Measurements from ENCODE around the gene AFF1.

The AFF1 gene

DNA sequence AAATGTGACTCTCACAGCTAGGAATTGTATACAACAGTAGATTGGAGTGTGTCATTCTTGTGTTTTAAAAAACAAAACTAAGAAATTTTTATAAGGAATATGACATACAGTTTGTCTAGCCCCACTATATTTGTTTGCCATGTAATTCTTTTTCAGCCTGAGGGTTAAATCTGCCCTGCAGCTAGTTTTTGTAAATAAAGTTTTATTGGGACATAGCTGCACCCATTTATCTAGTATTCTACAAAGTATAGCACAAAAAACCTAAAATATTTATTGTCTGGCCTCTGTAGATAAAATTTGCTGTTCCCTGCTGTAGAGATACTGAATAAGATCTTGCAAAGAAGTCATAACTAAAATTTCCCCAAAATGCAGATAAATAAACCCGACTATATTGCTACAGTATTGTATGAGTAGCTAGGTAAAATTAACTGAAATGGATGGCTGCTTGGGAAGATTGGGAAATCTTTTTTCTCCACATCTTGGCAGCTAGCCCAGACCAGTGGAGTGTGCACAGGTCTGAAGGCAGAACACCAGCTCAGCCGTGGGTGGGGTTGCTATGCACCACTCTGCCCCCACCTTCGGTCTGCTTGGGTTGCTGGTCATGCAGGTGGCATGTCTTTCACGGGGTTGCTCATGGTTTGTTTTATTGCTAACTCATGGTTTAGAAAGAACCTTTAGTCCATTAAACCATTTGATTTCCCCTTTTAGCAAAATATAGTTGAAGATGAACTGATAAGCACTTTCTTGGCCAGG lies 157.8 kb downstream of the AFF1 start:
- no peak for DNase-seq

DNA sequence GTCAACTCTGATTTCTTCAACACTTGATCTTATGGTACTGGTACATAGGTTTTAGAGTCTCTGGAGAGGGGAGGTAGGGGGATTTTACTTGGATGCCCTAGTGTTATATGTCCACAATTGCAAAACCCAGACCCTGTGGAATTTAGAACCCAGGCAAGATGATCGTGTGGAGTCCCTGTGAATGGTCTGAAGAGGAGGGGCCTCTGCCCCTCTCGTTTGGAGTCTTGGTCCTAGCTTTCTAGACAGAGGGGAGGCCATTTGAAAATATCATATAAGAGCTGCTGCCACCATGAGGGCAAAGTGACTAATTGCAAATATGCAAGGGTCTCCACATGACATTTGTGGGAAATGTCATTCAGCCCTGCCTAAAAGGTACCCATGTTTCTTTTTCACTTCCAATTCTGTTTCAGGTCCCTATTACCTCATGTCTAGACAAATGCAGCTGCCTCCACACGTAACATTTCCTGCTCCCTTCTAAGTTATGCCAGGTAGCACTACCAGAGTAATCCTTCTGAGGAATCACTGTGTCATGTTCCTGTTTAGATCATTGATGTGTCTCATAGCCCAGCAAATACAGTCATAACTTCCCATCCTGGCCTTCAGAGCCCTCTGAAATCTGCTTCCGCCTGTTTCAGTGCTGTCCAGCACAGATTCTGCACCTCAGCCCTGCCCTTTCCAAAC lies 158.8 kb downstream of the AFF1 start:
- peak; percentile 69 for DNase-seq

DNA sequence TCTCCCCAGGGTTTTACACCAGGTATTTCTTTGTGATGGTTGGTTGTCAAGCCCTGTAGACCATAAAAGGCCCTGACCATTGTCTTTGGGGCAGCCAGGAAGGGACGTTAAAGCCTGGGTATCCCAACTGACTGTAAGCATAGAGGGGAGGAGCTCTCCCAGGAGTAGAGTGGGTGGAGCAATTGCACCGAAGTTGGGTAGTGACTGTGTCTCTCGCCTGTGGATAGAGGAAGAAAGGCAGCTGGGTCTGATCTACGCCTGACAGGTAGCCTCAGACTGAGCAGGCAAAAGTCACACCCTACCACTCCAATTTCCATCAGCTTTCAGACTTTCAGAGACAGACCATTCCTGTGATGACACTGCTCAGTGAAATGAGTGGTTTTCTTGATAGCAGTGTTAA lies 162.3 kb downstream of the AFF1 start:
- no peak for DNase-seq

DNA sequence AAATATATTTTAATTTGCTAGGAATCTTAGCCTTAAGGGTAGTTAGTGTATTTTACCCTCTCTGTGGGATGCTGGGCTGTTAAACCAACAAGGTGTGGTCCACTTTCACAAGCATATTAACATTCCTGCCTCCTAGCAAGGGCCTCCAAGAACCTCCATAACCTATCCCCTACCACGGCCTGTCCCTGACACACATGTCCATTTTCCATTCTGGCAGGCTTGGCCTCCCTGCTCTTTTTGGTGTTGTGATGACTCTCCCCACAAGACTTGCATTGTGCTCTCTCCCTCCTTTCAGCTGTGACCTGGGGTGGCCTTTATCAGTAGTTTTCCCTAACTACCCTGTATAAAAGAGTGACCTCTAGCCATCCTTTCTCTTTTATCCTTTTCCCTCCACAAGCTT lies 165.4 kb downstream of the AFF1 start:
- no peak for DNase-seq

DNA sequence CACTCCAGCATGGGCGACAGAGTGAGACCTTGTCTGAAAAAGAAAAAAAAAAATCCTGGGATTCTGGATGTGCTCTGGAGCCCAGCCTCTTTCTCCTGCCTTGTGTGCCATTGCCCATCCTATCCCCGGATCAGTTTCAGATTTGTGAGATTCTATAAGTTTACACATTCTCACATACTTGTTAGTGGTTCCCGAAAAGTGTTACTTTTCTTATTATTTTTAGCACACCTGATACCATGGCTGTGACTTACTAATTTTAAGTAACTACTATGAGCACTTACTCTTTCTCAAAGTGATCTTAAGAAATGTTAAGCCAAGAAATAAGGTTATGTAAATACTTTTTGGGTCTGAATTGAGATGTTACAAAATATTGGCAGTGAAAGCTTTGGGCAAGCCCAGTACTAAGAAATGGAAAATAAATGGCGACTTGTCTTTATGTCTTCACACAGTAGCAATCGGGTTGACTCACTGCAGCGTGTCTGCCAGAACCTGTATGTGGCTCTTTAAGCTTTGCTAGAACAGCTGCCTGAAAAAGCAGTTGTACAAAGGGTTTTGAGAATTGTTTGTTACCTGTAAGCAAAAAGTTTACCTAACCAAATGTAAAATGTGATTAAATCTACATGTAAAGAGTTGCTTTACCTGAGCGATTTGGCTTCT lies 166.9 kb downstream of the AFF1 start:
- no peak for DNase-seq

DNA sequence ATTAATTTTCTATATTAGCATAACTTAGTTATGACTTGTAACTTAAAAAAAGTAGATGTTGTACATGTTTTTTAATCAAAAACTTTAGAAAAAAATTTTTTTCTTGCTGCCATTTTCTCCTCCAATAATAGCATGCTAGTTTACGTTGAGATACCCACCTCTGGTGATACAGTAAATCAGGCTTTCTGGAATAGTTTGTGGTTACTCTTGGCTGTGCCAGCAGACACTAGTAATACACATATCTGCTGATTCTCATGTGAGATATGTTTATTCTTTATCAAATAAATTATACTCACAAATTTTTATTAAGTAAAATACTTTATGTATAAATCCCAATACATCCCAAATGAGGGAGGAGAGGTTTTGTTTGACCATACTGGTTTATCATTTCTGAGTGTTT lies 168.3 kb downstream of the AFF1 start:
- DNase-seq, result no peak

DNA sequence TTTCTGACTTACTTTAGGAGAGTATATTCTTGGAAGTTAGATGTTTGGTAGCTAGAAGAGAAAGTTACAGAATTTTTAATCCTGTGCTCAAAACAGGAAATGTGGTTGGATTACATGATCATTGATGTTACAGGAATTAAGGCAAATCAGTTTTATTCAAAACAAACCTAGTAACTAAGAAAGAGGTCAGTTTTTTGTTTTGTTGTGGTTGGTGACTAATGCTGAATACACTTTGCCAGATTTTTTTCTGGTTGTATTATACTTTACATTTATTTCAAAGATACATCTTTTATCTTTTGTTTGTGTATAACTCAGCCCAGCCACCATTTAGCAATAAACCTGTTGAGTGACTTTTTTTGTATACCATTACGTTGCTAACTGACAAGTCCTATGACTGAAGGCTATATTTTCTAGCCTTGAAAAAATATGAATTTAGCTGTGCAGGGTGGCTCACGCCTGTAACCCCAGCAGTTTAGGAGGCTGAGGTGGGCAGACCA lies 168.9 kb downstream of the AFF1 start:
- DNase-seq, result no peak

DNA sequence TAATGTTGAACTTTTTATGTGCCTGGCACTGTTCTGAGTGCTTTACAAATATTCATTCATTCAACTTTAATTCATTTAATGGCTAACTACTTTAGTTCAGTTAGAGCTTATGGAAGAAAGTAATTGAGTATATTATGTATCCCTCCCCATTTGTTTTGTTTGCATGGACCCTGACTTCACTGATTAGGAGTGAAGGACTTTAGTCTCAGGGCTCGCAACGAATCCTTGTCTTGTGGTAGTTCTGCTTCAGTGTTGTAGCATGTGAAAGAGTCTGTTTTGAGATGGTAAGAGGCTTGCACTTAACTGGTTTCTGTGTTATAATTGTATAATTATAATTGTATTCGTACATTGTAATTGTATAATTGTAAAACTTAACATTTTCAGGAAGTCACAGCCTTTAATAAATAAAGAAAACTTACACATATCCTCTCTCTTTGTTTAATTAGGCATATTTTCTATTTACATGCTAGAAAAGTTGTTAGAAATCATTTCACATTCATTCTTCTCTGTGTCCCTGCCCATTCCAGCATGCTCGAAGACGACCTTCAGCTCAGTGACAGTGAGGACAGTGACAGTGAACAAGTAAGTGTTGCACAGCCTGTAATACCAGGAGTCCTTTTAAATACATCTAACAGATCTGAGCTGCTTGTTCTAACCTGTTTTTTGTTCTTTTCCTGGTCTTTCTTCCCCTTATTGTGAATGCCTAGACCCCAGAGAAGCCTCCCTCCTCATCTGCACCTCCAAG lies 170.5 kb downstream of the AFF1 start:
- no peak for DNase-seq

DNA sequence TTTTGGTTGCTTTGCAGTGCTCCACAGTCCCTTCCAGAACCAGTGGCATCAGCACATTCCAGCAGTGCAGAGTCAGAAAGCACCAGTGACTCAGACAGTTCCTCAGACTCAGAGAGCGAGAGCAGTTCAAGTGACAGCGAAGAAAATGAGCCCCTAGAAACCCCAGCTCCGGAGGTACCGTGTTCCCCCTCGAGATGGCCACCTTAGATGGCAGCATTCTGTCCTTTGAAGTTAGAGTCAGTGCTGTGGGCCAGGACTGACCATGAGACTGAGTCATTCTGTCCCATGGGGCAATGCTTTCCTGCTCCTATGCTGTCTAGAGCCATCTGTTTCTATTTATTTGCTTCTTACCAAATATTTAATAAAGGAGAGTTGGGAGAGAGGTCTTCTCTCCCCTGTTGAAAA lies 173.3 kb downstream of the AFF1 start:
- peak; percentile 29 for DNase-seq

DNA sequence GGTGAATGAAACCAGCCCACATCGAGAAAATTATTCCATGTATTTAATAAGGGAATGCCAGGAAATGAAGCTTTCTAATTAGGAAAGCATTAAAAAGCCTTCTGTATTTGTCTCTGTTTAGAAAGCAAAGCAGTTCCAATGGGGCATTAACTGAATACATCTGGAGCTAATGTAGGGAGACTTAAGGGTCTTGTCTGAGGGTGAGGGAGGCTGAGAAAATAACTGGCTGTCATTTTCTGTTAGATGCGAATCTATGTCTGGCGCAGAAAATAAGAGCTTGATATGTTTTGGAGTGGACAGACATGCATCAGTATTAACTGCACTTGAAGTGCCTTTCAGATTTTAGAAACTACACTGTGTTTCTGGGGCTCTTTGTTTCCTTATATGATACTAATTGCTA lies 174.3 kb downstream of the AFF1 start:
- peak; percentile 64 for DNase-seq

DNA sequence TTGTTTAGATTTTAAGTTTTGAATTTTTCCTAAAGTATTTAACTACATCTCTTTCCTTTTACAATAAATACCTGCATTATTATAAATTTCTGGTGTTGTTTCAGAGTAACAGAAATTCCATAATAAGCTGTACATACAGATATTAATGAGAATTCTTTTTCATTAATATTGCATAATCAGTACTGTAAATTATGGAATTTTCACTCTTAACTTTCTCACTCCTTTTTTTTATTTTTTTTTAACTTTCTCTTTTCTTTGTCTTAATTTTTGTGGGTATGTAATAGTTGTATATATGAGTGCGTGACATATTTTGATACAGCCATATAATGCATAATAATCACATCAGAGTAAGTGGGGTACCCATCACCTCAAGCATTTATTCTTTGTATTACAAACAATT lies 175.1 kb downstream of the AFF1 start:
- DNase-seq, result no peak

DNA sequence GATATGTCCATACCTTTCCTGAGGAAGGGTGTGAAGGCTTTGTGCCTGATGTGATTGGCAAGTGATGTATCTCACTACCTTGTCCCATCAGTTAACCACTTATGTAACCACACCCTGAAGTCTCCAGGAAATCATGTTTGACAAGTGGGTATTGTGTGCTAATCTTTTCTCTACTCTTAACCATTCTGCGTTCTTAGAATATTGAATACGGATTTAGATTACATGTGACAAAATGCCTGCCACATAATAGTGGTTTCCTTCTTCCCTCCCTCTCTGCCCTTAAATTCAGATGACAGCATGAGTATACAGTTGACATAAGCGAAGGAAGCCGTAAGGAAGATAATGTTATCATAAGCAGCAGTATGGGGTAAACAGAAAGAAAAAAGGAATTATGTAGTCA lies 177.3 kb downstream of the AFF1 start:
- no peak for DNase-seq

DNA sequence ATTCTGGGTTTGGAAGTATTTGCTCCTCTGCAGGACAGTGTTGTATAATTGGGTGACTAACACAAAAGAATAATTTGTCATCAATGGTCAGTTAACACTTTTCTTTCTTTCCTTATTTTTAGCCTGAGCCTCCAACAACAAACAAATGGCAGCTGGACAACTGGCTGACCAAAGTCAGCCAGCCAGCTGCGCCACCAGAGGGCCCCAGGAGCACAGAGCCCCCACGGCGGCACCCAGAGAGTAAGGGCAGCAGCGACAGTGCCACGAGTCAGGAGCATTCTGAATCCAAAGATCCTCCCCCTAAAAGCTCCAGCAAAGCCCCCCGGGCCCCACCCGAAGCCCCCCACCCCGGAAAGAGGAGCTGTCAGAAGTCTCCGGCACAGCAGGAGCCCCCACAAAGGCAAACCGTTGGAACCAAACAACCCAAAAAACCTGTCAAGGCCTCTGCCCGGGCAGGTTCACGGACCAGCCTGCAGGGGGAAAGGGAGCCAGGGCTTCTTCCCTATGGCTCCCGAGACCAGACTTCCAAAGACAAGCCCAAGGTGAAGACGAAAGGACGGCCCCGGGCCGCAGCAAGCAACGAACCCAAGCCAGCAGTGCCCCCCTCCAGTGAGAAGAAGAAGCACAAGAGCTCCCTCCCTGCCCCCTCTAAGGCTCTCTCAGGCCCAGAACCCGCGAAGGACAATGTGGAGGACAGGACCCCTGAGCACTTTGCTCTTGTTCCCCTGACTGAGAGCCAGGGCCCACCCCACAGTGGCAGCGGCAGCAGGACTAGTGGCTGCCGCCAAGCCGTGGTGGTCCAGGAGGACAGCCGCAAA lies 179.6 kb downstream of the AFF1 start:
- no peak for DNase-seq

DNA sequence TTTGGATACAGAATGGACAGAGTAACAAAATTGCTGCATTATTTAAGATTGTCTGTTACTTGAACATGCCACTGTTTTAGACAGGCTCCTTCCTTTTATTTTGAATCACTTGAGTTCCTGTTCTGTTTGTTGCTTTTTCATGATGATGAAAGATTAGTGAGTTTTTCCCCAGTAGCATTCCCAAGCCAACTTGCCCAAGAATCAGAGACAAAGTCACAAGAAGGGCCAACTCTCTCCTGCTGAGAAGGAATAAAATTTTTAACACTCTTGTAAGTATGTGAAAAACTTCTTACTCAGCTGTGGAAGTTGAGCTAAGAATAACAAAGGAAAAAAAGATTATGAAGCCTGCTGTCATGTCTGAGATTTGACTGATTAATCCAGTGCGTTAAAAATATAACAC lies 181.4 kb downstream of the AFF1 start:
- no peak for DNase-seq

DNA sequence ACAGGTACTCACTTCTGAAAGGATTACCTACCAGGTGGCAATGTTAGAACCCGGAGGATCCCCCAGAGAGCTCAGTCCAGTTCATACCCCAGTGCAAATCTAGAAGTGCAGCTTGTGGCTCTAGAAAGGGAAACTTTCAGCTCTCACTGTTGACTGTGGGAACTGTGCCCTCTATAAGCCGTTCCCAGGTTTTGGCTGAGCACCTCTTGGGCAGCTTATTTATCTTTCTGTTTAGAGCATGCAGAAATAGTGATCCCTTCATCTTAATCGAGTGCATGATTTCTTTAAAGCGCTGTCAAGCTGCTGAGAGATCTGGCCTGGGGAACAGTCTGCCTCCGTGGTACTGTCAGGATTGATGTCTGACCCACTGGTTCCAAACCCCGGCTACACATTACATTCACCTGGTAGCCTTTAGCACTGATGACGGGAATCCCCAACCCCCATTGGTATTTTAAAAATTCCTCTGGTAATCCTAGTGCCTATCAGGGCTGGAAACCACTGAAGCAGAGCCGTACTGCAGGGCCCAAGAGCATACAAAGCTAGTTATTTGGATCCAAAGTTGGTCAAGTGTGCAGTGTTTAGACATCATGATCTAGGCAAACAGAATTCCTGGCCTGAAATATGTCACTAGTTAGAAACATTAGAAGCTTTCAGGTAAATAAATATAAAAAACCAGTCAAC lies 182.4 kb downstream of the AFF1 start:
- peak; percentile 58 for DNase-seq

DNA sequence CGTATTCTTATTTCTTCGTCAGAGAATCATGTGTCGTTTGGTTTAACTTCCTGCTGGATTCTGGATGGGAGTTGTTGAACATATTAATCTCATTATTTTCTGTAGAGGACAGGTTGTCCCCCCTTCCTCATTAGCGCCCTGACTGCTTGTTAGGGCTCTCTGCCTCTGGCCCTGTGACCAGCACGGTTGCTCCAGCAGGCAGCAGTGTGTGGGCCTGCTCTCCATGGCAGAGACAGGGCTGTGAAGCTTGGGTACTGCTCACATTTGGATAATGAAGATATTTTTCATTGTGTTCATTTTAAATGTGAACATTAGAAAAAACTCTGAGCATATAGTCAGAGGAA lies 182.9 kb downstream of the AFF1 start:
- DNase-seq, result peak; percentile 63

DNA sequence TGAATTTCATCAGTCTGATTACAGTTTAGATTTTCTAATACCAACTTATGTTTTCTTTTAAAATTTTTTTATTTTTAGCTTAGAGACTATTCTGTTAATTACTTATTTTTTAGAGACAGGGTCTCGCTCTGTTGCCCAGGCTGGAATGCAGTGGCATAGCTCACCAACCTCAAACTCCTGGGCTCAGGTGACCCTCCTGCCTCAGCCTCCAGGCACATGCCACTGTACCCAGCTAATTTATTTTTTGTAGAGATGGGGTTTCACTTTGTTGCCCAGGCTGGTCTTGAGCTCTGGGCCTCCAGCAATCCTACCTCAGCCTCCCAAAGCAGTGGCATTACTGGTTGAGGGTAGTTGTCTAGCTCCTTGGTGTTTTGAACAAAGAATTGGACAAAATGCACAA lies 183.6 kb downstream of the AFF1 start:
- no peak for DNase-seq

DNA sequence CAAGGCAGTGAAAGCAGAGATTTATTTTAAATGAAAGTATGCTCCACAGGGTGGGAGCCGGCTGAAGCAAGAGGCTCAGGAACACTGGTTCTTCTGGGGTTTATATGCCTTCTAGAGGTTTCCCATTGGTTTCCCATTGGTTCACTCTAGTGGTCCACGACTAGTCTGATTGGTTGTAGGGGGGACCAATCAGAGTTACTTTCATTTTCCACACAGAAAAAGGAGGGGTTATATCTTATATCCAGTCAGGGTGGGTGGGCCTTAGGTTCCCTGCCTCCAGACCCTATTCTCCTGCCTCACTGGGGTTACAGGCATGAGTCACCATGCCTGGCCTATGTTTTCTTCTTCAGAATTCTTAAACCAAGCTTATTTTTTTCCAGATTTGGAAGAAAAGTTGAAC lies 184.0 kb downstream of the AFF1 start:
- DNase-seq, result no peak

DNA sequence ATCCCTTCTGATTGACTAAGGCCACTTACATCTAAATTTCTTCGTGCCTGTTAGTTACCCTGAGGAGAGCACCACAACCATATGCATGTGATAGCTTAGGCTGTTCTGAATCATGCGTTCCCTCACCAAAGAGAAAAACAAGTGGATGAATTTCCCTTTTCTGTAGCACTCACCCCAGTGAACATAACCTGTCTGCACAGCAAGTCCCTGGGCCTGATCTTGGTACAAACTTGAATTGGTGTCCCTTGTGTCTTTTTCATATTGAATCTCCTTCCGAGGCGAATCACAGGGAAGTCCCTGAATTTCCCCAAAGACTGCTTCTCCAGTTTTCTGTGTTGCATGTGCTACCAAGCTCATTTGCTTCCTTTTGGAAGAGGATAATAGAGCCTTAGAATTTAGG lies 185.2 kb downstream of the AFF1 start:
- DNase-seq, result no peak

DNA sequence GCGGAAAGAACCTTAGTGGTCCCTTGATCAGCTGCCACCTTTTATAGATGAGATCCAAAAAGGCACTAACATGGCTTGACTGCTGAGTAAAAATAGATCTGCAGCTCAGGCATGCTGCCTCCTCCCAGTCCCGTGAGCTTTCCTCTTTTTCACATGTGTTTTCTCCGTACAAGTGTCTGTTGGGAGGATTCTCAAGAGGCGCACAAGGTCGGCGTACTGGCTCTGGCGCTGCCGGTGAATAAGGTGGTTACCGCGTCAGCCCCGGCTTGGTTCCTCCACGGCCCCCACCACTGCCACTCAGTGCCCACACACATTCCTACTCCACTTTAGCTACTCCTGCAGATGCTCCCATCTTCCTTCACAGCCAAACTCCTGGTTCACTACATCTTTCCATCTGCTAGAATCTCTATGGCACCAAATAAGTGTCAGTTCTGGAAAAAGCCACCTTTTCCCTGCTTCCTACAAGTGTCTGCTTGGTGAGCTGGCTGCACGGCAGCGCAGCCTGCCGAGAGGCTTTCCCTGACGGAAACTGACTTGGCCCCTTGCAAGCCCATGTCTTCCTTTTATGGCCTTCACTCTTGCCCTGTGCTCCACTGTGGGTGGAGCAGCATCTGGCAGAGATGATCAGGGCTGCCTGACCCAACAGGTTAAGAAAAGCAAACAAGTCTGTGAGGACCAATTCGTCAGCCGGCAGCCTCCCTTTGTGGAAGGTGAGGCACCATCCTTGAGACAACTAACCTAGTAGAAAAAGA lies 185.8 kb downstream of the AFF1 start:
- no peak for DNase-seq

All from retina (tissue), 1 donor.